ENCODE data around the gene PAK1. TPM values are rescaled to one million over a fixed set of nuclear protein-coding genes. Genes with fewer than 3 reads are reported as not detected.

The PAK1 gene
- total and polyA plus RNA-seq, 10 of the 15 experiments (the other 5 are each of a cell fraction or from before 2014, with no cell fraction given), result 43.8 to 321 (median 110) TPM

DNA sequence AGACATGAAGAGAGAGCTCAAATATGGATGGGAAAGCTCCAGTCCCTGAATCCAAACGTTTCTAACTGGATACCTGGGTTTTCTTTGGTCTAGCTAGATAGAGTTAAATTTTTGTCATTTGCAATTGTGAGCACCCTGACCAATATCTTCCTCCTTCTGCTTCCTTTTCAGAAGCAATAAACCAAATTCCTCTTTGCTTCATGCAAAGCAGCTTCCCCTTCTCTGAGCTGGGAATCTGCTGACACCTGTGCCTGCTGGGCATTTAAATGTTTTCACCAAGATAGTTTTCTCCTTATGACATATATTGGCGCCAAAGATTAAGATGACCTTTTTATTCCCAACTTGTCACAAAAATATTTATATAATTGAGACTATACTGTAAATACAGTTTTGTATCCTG, 27.9 kb upstream of the PAK1 start (continued):
- TF ChIP-seq, protein P1, sequence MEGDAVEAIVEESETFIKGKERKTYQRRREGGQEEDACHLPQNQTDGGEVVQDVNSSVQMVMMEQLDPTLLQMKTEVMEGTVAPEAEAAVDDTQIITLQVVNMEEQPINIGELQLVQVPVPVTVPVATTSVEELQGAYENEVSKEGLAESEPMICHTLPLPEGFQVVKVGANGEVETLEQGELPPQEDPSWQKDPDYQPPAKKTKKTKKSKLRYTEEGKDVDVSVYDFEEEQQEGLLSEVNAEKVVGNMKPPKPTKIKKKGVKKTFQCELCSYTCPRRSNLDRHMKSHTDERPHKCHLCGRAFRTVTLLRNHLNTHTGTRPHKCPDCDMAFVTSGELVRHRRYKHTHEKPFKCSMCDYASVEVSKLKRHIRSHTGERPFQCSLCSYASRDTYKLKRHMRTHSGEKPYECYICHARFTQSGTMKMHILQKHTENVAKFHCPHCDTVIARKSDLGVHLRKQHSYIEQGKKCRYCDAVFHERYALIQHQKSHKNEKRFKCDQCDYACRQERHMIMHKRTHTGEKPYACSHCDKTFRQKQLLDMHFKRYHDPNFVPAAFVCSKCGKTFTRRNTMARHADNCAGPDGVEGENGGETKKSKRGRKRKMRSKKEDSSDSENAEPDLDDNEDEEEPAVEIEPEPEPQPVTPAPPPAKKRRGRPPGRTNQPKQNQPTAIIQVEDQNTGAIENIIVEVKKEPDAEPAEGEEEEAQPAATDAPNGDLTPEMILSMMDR (IDR thresholded peaks at IDR 0.05 in 2 of 3, conservative IDR thresholded peaks at IDR 0.05 in 1 of 3; ENCODE audit: control insufficient read depth in 2 of 3, extremely low read depth in 1 of 3, insufficient read depth in 1 of 3, low read depth in 3 of 3, low read length in 3 of 3), result no peak
- no peak for TF ChIP-seq SMARCA5 (IDR thresholded peaks at IDR 0.05)

DNA sequence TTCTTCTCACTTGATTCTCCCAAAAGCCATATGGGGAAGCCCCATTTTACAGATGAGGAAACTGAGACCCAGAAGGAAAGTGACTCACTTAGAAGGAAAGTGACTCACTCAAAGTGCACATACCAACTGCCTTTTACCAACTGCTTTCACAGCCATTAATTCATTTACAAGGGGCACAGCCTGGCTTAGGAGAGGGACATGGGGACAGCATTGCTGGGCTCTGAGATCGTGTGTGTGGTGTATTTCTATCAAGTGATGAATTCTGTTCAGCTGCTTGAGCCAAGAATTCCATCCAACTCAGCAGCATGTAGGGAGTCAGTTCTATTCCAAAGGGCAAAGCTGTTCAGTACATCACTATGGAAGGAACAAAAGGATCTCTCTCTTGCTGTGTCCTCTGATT, 23.5 kb upstream of the PAK1 start:
- CTCF ChIA-PET, result no interaction called here
- SMC1A ChIA-PET (ENCODE audit: uncharacterized antibody, unreplicated experiment), result no interaction called here
- H3K27ac ChIP-seq (ENCODE audit: control insufficient read depth, insufficient read depth), result no peak overlapping the region
- peaks cover 0 to 1% of the 10 kb centered on the region in 2 experiments; a peak in 2 of 4 replicates for H3K27me3 ChIP-seq (replicated peaks in 1 of 2; ENCODE audit: control insufficient read depth in 2 of 2, insufficient read depth in 2 of 2, low read length in 1 of 2)
- RAD21 ChIA-PET (ENCODE audit: unreplicated experiment), result no interaction called here
- TF ChIP-seq NBN (IDR thresholded peaks at IDR 0.05) (no peak), KLF5 (IDR thresholded peaks at IDR 0.05; ENCODE audit: partially characterized antibody) (no peak), NFIC (IDR thresholded peaks at IDR 0.05; ENCODE audit: low read depth, low read length) (no peak), SMARCA5 (IDR thresholded peaks at IDR 0.05) (no peak), CEBPB (IDR thresholded peaks at IDR 0.05; ENCODE audit: borderline replicate concordance in 1 of 2, low read depth in 2 of 2, low read length in 2 of 2) (no peak), KDM1A (IDR thresholded peaks at IDR 0.05; ENCODE audit: borderline replicate concordance) (no peak), EGR1 (IDR thresholded peaks at IDR 0.05; ENCODE audit: borderline replicate concordance in 1 of 2, low read depth in 2 of 2, low read length in 2 of 2) (no peak), RAD51 (IDR thresholded peaks at IDR 0.05) (no peak), RFX5 (IDR thresholded peaks at IDR 0.05; ENCODE audit: low read depth, low read length) (no peak), SMAD5 (IDR thresholded peaks at IDR 0.05; ENCODE audit: low read depth) (no peak), ZZZ3 (IDR thresholded peaks at IDR 0.05; ENCODE audit: control insufficient read depth, insufficient read length, low read depth) (no peak), TCF7 (IDR thresholded peaks at IDR 0.05; ENCODE audit: borderline replicate concordance) (no peak), ZNF384 (IDR thresholded peaks at IDR 0.05; ENCODE audit: borderline replicate concordance, low read depth, low read length) (no peak), FOXM1 (IDR thresholded peaks at IDR 0.05; ENCODE audit: low read depth, low read length) (no peak), BRCA1 (IDR thresholded peaks at IDR 0.05; ENCODE audit: low read depth, low read length) (no peak)
- TF ChIP-seq, protein P2, sequence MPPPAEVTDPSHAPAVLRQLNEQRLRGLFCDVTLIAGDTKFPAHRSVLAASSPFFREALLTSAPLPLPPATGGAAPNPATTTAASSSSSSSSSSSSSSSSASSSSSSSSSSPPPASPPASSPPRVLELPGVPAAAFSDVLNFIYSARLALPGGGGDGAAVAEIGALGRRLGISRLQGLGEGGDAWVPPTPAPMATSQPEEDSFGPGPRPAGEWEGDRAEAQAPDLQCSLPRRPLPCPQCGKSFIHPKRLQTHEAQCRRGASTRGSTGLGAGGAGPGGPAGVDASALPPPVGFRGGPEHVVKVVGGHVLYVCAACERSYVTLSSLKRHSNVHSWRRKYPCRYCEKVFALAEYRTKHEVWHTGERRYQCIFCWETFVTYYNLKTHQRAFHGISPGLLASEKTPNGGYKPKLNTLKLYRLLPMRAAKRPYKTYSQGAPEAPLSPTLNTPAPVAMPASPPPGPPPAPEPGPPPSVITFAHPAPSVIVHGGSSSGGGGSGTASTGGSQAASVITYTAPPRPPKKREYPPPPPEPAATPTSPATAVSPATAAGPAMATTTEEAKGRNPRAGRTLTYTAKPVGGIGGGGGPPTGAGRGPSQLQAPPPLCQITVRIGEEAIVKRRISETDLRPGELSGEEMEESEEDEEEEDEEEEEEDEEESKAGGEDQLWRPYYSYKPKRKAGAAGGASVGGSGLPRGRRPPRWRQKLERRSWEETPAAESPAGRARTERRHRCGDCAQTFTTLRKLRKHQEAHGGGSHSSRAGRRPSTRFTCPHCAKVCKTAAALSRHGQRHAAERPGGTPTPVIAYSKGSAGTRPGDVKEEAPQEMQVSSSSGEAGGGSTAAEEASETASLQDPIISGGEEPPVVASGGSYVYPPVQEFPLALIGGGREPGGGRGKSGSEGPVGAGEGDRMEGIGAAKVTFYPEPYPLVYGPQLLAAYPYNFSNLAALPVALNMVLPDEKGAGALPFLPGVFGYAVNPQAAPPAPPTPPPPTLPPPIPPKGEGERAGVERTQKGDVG (CRISPR knock-in tag; IDR thresholded peaks at IDR 0.05), result no peak
- no peaks in the 10 kb centered on the region for H3K36me3 ChIP-seq (ENCODE audit: control insufficient read depth in 2 of 2, insufficient read depth in 2 of 2, low read length in 1 of 2)
- no peaks in the 10 kb centered on the region for H4K20me1 ChIP-seq (ENCODE audit: control insufficient read depth, insufficient read depth)
- H3K79me2 ChIP-seq (ENCODE audit: control insufficient read depth, insufficient read depth, low read length), result no peaks in the 10 kb centered on the region
- intact Hi-C loops (cut with micrococcal nuclease; ENCODE audit: unreplicated experiment) (no loop called here), in situ Hi-C loops (cut with MboI) (no loop called here)
- no peak overlapping the region; the same call in 1 of the 2 replicates for H2AFZ ChIP-seq (ENCODE audit: control insufficient read depth, low read depth, low read length)
- POLR2A ChIA-PET, result interaction anchor here (1.3 kb wide), 1 partner anchor 26 kb away, joined by 5 read pairs; no protein-coding TSS in a partner anchor
- DNase-seq (ENCODE audit: low read depth, low spot score) (no peak), ATAC-seq (no peak), FAIRE-seq (no peak)
- H3K4me3 ChIP-seq, result no peak overlapping the region
- 0% methylated on average over 1 of the region's 1 CpG for WGBS (ENCODE audit: insufficient coverage, insufficient replicate concordance, low lambda C conversion rate, missing lambda C conversion rate)
- no peak overlapping the region for H3K9ac ChIP-seq (ENCODE audit: control insufficient read depth, insufficient read depth, low read length)
- no peak overlapping the region for H3K4me2 ChIP-seq (ENCODE audit: control insufficient read depth, insufficient read depth)
- BruUV-seq (replicated peaks), result no TSS peak
- H3K9me3 ChIP-seq (replicated peaks; ENCODE audit: control insufficient read depth, insufficient read depth, low read length), result no peaks in the 10 kb centered on the region
- no peaks in the 10 kb centered on the region for H3K4me1 ChIP-seq (ENCODE audit: control insufficient read depth, insufficient read depth, low read length)

Measured in GM12878 (cell line).